ENCODE measurements around the gene MTHFD2.
A peak's percentile ranks its signal among the peaks of the same experiment; 100 is the strongest.

The MTHFD2 gene

GRCh38 chr2:74188018-74188601, 10.3 kb upstream of the MTHFD2 start (continued):
- TF ChIP-seq ZNF692 (tag by site-specific recombination; IDR thresholded peaks at IDR 0.05) (no peak), OSR2 (tag by site-specific recombination; IDR thresholded peaks at IDR 0.05) (no peak), ZBTB8A (tag by site-specific recombination; IDR thresholded peaks at IDR 0.05) (peak; percentile 48; the same call in 1 of the 2 replicates), ZNF670 (tag by site-specific recombination; IDR thresholded peaks at IDR 0.05; ENCODE audit: low read depth) (no peak), ZNF16 (tag by site-specific recombination; IDR thresholded peaks at IDR 0.05; ENCODE audit: low read depth) (no peak), KLF17 (tag by site-specific recombination; IDR thresholded peaks at IDR 0.05) (no peak), GLIS1 (tag by site-specific recombination; IDR thresholded peaks at IDR 0.05) (peak; percentile 46; the same call in 1 of the 2 replicates), ZFP37 (tag by site-specific recombination; IDR thresholded peaks at IDR 0.05) (0 out of 2 replicates have a peak, but pooled peaks have one; percentile 61), WT1 (tag by site-specific recombination; IDR thresholded peaks at IDR 0.05) (0 out of 2 replicates have a peak, but pooled peaks have one; percentile 16), ZEB2 (tag by site-specific recombination; IDR thresholded peaks at IDR 0.05) (peak; percentile 58; the same call in 1 of the 2 replicates), ZNF664 (tag by site-specific recombination; IDR thresholded peaks at IDR 0.05) (no peak), SCRT2 (tag by site-specific recombination; IDR thresholded peaks at IDR 0.05) (peak; percentile 10; the same call in 1 of the 2 replicates), PRDM10 (tag by site-specific recombination; IDR thresholded peaks at IDR 0.05) (peak; percentile 85), ZNF555 (tag by site-specific recombination; conservative IDR thresholded peaks at IDR 0.05) (no peak), ZNF843 (tag by site-specific recombination; IDR thresholded peaks at IDR 0.05) (no peak), BCL11A (tag by site-specific recombination; IDR thresholded peaks at IDR 0.05; ENCODE audit: low read depth) (no peak), ZFP41 (tag by site-specific recombination; IDR thresholded peaks at IDR 0.05; ENCODE audit: borderline replicate concordance) (no peak), ZNF76 (tag by site-specific recombination; IDR thresholded peaks at IDR 0.05; ENCODE audit: borderline replicate concordance, low read depth) (no peak), ZNF549 (tag by site-specific recombination; IDR thresholded peaks at IDR 0.05) (no peak), ZNF169 (tag by site-specific recombination; IDR thresholded peaks at IDR 0.05) (no peak), ZSCAN5A (tag by site-specific recombination; IDR thresholded peaks at IDR 0.05) (no peak), ZNF174 (tag by site-specific recombination; IDR thresholded peaks at IDR 0.05) (no peak), SP2 (tag by site-specific recombination; IDR thresholded peaks at IDR 0.05) (0 out of 2 replicates have a peak, but pooled peaks have one; percentile 7), ZNF311 (tag by site-specific recombination; IDR thresholded peaks at IDR 0.05; ENCODE audit: borderline replicate concordance) (no peak), ZNF341 (tag by site-specific recombination; IDR thresholded peaks at IDR 0.05; ENCODE audit: low read depth) (peak; percentile 61), ZNF621 (tag by site-specific recombination; IDR thresholded peaks at IDR 0.05) (no peak), ZNF239 (tag by site-specific recombination; IDR thresholded peaks at IDR 0.05) (no peak)
- TF ChIP-seq, protein P1, sequence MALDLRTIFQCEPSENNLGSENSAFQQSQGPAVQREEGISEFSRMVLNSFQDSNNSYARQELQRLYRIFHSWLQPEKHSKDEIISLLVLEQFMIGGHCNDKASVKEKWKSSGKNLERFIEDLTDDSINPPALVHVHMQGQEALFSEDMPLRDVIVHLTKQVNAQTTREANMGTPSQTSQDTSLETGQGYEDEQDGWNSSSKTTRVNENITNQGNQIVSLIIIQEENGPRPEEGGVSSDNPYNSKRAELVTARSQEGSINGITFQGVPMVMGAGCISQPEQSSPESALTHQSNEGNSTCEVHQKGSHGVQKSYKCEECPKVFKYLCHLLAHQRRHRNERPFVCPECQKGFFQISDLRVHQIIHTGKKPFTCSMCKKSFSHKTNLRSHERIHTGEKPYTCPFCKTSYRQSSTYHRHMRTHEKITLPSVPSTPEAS (tag by site-specific recombination; IDR thresholded peaks at IDR 0.05), result no peak
- TF ChIP-seq, protein P2, sequence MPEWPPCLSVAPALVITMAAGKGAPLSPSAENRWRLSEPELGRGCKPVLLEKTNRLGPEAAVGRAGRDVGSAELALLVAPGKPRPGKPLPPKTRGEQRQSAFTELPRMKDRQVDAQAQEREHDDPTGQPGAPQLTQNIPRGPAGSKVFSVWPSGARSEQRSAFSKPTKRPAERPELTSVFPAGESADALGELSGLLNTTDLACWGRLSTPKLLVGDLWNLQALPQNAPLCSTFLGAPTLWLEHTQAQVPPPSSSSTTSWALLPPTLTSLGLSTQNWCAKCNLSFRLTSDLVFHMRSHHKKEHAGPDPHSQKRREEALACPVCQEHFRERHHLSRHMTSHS (tag by site-specific recombination; IDR thresholded peaks at IDR 0.05), result no peak
- TF ChIP-seq, protein P3, sequence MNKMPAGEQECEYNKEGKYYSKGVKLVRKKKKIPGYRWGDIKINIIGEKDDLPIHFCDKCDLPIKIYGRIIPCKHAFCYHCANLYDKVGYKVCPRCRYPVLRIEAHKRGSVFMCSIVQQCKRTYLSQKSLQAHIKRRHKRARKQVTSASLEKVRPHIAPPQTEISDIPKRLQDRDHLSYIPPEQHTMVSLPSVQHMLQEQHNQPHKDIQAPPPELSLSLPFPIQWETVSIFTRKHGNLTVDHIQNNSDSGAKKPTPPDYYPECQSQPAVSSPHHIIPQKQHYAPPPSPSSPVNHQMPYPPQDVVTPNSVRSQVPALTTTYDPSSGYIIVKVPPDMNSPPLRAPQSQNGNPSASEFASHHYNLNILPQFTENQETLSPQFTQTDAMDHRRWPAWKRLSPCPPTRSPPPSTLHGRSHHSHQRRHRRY (tag by site-specific recombination; IDR thresholded peaks at IDR 0.05), result no peak

Data from HEK293 (cell line).